Measurements from ENCODE around the gene MACROD2.

The MACROD2 gene

DNA sequence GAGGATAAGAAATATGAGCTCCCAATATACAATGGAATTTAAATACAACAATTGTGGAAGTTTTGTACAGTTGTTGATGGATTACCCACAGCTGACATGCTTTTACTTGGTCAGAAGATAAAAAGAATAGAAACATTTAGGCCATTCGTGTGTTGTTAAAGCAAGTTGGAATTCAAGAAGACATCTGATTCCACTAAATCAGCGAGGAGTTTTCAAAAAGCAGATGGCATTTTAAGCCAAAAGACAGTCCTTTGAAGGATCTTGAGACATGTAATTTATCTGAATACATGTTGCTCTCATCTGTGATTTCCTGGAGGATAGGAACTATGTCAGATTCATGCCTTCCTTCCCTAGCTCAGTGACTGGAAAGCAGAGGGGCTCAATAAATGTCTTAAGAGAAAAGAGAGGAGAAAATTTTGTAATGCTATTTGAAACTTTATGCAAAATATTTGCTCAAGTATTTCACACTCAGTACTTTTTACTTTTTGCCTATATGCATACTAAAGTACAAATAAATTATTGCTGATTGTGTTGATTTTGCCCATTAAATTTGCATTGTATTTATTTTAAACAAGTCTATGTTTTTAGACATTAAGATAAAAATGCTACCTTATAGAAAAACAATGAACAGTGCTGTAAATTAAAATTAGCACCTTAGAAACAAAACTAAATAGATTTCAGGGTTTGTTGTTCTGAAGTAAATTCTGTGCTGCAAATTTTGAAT is 1075.9 kb downstream of the MACROD2 start:
- peak; percentile 67 for ATAC-seq
- TF ChIP-seq TOX (CRISPR knock-in tag; IDR thresholded peaks at IDR 0.05; ENCODE audit: borderline replicate concordance) (no peak), ISL1 (CRISPR knock-in tag; IDR thresholded peaks at IDR 0.05) (no peak), BACH2 (CRISPR knock-in tag; IDR thresholded peaks at IDR 0.05; ENCODE audit: borderline replicate concordance) (no peak)

- TF ChIP-seq ESRRG (CRISPR knock-in tag; IDR thresholded peaks at IDR 0.05) (no peak), ISL1 (CRISPR knock-in tag; IDR thresholded peaks at IDR 0.05) (peak; percentile 42; the same call in 1 of the 2 replicates)
Measured at GRCh38 chr20:15072316-15072715, 1077.0 kb downstream of the MACROD2 start.

DNA sequence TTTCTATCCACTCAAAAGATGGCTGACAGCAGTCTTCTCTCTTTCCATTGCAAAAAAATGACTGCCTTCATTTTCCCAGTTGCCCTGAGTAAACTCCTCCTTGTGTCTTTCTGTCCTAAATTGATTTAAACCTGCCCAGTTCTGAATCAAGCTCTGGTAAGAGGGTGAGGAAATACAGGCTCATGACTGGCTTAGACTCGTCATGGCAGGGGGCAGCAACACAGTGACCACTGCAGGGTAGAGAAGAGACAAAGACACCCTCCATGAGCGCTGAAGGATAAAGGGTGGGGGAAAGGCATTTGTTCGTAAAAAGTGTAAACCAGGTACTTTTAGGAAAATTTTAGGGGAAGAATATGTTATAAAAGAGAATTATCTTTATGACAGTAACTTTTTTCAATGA is 1080.3 kb downstream of the MACROD2 start:
- TF ChIP-seq TOX (CRISPR knock-in tag; IDR thresholded peaks at IDR 0.05; ENCODE audit: borderline replicate concordance) (no peak), OSR1 (CRISPR knock-in tag; IDR thresholded peaks at IDR 0.05) (no peak), SNAI2 (CRISPR knock-in tag; IDR thresholded peaks at IDR 0.05) (no peak), CSDC2 (CRISPR knock-in tag; IDR thresholded peaks at IDR 0.05) (no peak), ZFP30 (CRISPR knock-in tag; IDR thresholded peaks at IDR 0.05) (no peak), ESRRG (CRISPR knock-in tag; IDR thresholded peaks at IDR 0.05) (no peak), BACH2 (CRISPR knock-in tag; IDR thresholded peaks at IDR 0.05; ENCODE audit: borderline replicate concordance) (no peak), PPARA (CRISPR knock-in tag; IDR thresholded peaks at IDR 0.05; ENCODE audit: borderline replicate concordance) (no peak), GLIS3 (CRISPR knock-in tag; IDR thresholded peaks at IDR 0.05) (no peak), RARB (CRISPR knock-in tag; IDR thresholded peaks at IDR 0.05) (no peak), TCF4 (CRISPR knock-in tag; IDR thresholded peaks at IDR 0.05; ENCODE audit: borderline replicate concordance) (no peak), ZFP3 (CRISPR knock-in tag; IDR thresholded peaks at IDR 0.05) (no peak), ZC3H10 (CRISPR knock-in tag; IDR thresholded peaks at IDR 0.05) (no peak)
- TF ChIP-seq, protein P1, sequence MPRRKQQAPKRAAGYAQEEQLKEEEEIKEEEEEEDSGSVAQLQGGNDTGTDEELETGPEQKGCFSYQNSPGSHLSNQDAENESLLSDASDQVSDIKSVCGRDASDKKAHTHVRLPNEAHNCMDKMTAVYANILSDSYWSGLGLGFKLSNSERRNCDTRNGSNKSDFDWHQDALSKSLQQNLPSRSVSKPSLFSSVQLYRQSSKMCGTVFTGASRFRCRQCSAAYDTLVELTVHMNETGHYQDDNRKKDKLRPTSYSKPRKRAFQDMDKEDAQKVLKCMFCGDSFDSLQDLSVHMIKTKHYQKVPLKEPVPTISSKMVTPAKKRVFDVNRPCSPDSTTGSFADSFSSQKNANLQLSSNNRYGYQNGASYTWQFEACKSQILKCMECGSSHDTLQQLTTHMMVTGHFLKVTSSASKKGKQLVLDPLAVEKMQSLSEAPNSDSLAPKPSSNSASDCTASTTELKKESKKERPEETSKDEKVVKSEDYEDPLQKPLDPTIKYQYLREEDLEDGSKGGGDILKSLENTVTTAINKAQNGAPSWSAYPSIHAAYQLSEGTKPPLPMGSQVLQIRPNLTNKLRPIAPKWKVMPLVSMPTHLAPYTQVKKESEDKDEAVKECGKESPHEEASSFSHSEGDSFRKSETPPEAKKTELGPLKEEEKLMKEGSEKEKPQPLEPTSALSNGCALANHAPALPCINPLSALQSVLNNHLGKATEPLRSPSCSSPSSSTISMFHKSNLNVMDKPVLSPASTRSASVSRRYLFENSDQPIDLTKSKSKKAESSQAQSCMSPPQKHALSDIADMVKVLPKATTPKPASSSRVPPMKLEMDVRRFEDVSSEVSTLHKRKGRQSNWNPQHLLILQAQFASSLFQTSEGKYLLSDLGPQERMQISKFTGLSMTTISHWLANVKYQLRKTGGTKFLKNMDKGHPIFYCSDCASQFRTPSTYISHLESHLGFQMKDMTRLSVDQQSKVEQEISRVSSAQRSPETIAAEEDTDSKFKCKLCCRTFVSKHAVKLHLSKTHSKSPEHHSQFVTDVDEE (CRISPR knock-in tag; IDR thresholded peaks at IDR 0.05) = no peak
- TF ChIP-seq, protein P2, sequence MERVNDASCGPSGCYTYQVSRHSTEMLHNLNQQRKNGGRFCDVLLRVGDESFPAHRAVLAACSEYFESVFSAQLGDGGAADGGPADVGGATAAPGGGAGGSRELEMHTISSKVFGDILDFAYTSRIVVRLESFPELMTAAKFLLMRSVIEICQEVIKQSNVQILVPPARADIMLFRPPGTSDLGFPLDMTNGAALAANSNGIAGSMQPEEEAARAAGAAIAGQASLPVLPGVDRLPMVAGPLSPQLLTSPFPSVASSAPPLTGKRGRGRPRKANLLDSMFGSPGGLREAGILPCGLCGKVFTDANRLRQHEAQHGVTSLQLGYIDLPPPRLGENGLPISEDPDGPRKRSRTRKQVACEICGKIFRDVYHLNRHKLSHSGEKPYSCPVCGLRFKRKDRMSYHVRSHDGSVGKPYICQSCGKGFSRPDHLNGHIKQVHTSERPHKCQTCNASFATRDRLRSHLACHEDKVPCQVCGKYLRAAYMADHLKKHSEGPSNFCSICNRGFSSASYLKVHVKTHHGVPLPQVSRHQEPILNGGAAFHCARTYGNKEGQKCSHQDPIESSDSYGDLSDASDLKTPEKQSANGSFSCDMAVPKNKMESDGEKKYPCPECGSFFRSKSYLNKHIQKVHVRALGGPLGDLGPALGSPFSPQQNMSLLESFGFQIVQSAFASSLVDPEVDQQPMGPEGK (CRISPR knock-in tag; IDR thresholded peaks at IDR 0.05; ENCODE audit: borderline replicate concordance) = no peak
- ATAC-seq = no peak

More at GRCh38 chr20:15072316-15072715, 1077.0 kb downstream of the MACROD2 start:
- no peak for ATAC-seq

DNA sequence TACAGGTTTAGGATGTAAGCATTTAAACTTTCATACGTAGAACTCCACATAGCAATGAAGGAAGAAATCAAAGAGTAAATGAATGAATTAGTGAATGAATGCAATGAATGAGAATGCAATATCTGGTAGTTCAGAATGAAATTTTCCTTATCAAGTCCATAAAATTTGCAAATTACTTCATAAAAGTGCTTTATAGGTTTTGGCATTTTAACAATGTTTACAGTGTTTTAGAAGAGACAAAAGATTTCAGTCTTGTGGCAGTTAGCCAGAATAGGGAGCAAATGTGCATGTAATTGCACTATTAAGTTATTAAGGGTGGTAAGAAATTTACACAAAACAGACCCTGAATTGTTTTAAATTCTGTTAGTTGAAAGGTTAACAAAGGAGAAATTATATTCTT is 1081.5 kb downstream of the MACROD2 start:
- no peak for ATAC-seq
- TF ChIP-seq, protein P3, sequence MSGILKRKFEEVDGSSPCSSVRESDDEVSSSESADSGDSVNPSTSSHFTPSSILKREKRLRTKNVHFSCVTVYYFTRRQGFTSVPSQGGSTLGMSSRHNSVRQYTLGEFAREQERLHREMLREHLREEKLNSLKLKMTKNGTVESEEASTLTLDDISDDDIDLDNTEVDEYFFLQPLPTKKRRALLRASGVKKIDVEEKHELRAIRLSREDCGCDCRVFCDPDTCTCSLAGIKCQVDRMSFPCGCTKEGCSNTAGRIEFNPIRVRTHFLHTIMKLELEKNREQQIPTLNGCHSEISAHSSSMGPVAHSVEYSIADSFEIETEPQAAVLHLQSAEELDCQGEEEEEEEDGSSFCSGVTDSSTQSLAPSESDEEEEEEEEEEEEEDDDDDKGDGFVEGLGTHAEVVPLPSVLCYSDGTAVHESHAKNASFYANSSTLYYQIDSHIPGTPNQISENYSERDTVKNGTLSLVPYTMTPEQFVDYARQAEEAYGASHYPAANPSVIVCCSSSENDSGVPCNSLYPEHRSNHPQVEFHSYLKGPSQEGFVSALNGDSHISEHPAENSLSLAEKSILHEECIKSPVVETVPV (CRISPR knock-in tag; IDR thresholded peaks at IDR 0.05) = no peak

- no peak for TF ChIP-seq TOX (CRISPR knock-in tag; IDR thresholded peaks at IDR 0.05; ENCODE audit: borderline replicate concordance)
- TF ChIP-seq ZNF565 (CRISPR knock-in tag; conservative IDR thresholded peaks at IDR 0.05; ENCODE audit: low read depth) = no peak
- TF ChIP-seq RARB (CRISPR knock-in tag; IDR thresholded peaks at IDR 0.05) = no peak
- no peak for TF ChIP-seq ISL1 (CRISPR knock-in tag; IDR thresholded peaks at IDR 0.05)
- no peak for TF ChIP-seq TCF4 (CRISPR knock-in tag; IDR thresholded peaks at IDR 0.05; ENCODE audit: borderline replicate concordance)
- TF ChIP-seq ZNF8 (CRISPR knock-in tag; IDR thresholded peaks at IDR 0.05) = no peak
- TF ChIP-seq, protein P3 (CRISPR knock-in tag; IDR thresholded peaks at IDR 0.05) = no peak
- TF ChIP-seq CSDC2 (CRISPR knock-in tag; IDR thresholded peaks at IDR 0.05) = no peak
- TF ChIP-seq ESRRG (CRISPR knock-in tag; IDR thresholded peaks at IDR 0.05) = no peak
- TF ChIP-seq OSR1 (CRISPR knock-in tag; IDR thresholded peaks at IDR 0.05) = no peak
- TF ChIP-seq, protein P4, sequence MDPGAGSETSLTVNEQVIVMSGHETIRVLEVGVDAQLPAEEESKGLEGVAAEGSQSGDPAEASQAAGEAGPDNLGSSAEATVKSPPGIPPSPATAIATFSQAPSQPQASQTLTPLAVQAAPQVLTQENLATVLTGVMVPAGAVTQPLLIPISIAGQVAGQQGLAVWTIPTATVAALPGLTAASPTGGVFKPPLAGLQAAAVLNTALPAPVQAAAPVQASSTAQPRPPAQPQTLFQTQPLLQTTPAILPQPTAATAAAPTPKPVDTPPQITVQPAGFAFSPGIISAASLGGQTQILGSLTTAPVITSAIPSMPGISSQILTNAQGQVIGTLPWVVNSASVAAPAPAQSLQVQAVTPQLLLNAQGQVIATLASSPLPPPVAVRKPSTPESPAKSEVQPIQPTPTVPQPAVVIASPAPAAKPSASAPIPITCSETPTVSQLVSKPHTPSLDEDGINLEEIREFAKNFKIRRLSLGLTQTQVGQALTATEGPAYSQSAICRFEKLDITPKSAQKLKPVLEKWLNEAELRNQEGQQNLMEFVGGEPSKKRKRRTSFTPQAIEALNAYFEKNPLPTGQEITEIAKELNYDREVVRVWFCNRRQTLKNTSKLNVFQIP (CRISPR knock-in tag; IDR thresholded peaks at IDR 0.05; ENCODE audit: borderline replicate concordance, low read depth) = no peak
- no peak for TF ChIP-seq ZFP30 (CRISPR knock-in tag; IDR thresholded peaks at IDR 0.05)
- no peak for ATAC-seq
Measured at GRCh38 chr20:15077733-15078250, 1082.5 kb downstream of the MACROD2 start.
